SK-N-SH treated with all-trans-retinoic acid at 6 μM for 48 hours (cell line): ENCODE results near the gene ARHGDIB.

ENCODE experiments used
- ARNTL ChIP-seq: fragments of 450-650 bp; formaldehyde crosslinking; IDR thresholded peaks from 2 replicates; pipeline ENCODE4 v1.5.0; 2020; ENCODE audit warnings: low read depth, mild to moderate bottlenecking, moderate library complexity, borderline replicate concordance
- BACH2 ChIP-seq: fragments of 250-450 bp; sonication (Bioruptor Pico); IDR thresholded peaks from 2 replicates; pipeline ENCODE4 v1.9.0; 2021; ENCODE audit warnings: mild to moderate bottlenecking, borderline replicate concordance
- CREB5 ChIP-seq: fragments of 250-450 bp; sonication (Bioruptor Pico); IDR thresholded peaks from 2 replicates; pipeline ENCODE4 v1.5.1; 2020; ENCODE audit warnings: low read depth, mild to moderate bottlenecking, moderate library complexity
- CSDC2 ChIP-seq: fragments of 250-450 bp; sonication (Bioruptor Pico); IDR thresholded peaks from 2 replicates; pipeline ENCODE4 v1.5.0; 2020; ENCODE audit warnings: mild to moderate bottlenecking, moderate library complexity
- CSRNP3 ChIP-seq: fragments of 250-450 bp; sonication (Bioruptor Pico); IDR thresholded peaks from 2 replicates; pipeline ENCODE4 v1.5.1; 2021; ENCODE audit warnings: mild to moderate bottlenecking, moderate library complexity
- OSR1 ChIP-seq: fragments of 250-450 bp; sonication (Bioruptor Pico); IDR thresholded peaks from 2 replicates; pipeline ENCODE4 v1.8.0; 2022; ENCODE audit warnings: moderate library complexity, mild to moderate bottlenecking, inconsistent platforms
- RARB ChIP-seq: fragments of 250-450 bp; sonication (Bioruptor Pico); IDR thresholded peaks from 2 replicates; pipeline ENCODE4 v1.8.0; 2021; ENCODE audit warnings: mild to moderate bottlenecking, moderate library complexity
- TOX ChIP-seq: fragments of 250-450 bp; sonication (Bioruptor Pico); IDR thresholded peaks from 2 replicates; pipeline ENCODE4 v1.8.0; 2021; ENCODE audit warnings: mild to moderate bottlenecking, moderate library complexity, borderline replicate concordance
- ZFP3 ChIP-seq: fragments of 250-450 bp; sonication (Bioruptor Pico); IDR thresholded peaks from 2 replicates; pipeline ENCODE4 v1.5.0; 2020; ENCODE audit warnings: mild to moderate bottlenecking, moderate library complexity
- ZFP30 ChIP-seq: fragments of 450-650 bp; formaldehyde crosslinking; IDR thresholded peaks from 2 replicates; pipeline ENCODE4 v1.5.0; 2022; ENCODE audit warnings: mild to moderate bottlenecking, moderate library complexity
- ZNF565 ChIP-seq: fragments of 450-650 bp; formaldehyde crosslinking; conservative IDR thresholded peaks from 2 replicates; pipeline ENCODE4 v1.5.0; 2020; ENCODE audit warnings: low read depth, mild to moderate bottlenecking, moderate library complexity
- ZNF70 ChIP-seq: fragments of 450-650 bp; formaldehyde crosslinking; IDR thresholded peaks from 2 replicates; pipeline ENCODE4 v1.5.0; 2020; ENCODE audit warnings: mild to moderate bottlenecking, moderate library complexity
- TF ChIP-seq, protein P1 (sequence below): fragments of 250-450 bp; sonication (Bioruptor Pico); IDR thresholded peaks from 2 replicates; pipeline ENCODE4 v1.8.0; 2020; ENCODE audit warnings: mild to moderate bottlenecking, moderate library complexity, borderline replicate concordance
- TF ChIP-seq, protein P2 (sequence below): fragments of 250-450 bp; sonication (Bioruptor Pico); IDR thresholded peaks from 2 replicates; pipeline ENCODE4 v1.5.0; 2020; ENCODE audit warnings: mild to moderate bottlenecking, moderate library complexity

DNA sequence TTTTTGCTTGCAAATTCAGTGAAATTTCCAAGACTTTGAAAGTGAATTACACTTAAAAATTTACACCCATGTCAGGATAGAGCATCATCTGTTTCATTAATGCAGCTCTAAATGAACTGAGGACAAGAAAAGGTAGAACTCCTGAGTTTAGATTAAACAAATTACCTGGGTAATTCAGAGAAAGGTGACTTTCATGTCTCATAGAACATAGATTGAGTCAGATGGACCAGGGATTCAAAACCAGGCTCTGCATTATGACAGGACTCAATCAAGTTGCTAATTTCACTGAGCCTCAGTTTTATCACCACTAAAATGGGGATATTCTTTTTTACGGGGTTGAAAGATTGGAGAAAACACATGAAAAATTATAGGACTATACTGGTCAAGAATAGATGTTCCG is 4.5 kb downstream of the ARHGDIB start:
- TF ChIP-seq, protein P1, sequence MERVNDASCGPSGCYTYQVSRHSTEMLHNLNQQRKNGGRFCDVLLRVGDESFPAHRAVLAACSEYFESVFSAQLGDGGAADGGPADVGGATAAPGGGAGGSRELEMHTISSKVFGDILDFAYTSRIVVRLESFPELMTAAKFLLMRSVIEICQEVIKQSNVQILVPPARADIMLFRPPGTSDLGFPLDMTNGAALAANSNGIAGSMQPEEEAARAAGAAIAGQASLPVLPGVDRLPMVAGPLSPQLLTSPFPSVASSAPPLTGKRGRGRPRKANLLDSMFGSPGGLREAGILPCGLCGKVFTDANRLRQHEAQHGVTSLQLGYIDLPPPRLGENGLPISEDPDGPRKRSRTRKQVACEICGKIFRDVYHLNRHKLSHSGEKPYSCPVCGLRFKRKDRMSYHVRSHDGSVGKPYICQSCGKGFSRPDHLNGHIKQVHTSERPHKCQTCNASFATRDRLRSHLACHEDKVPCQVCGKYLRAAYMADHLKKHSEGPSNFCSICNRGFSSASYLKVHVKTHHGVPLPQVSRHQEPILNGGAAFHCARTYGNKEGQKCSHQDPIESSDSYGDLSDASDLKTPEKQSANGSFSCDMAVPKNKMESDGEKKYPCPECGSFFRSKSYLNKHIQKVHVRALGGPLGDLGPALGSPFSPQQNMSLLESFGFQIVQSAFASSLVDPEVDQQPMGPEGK (CRISPR knock-in tag), result no peak
- TF ChIP-seq TOX (CRISPR knock-in tag) (no peak), CSDC2 (CRISPR knock-in tag) (no peak), ZFP30 (no peak), OSR1 (no peak), CSRNP3 (no peak), CREB5 (CRISPR knock-in tag) (no peak), ZFP3 (CRISPR knock-in tag) (no peak), RARB (CRISPR knock-in tag) (no peak), ARNTL (no peak), ZNF70 (CRISPR knock-in tag) (no peak), ZNF565 (CRISPR knock-in tag) (no peak), BACH2 (CRISPR knock-in tag) (no peak)
- TF ChIP-seq, protein P2, sequence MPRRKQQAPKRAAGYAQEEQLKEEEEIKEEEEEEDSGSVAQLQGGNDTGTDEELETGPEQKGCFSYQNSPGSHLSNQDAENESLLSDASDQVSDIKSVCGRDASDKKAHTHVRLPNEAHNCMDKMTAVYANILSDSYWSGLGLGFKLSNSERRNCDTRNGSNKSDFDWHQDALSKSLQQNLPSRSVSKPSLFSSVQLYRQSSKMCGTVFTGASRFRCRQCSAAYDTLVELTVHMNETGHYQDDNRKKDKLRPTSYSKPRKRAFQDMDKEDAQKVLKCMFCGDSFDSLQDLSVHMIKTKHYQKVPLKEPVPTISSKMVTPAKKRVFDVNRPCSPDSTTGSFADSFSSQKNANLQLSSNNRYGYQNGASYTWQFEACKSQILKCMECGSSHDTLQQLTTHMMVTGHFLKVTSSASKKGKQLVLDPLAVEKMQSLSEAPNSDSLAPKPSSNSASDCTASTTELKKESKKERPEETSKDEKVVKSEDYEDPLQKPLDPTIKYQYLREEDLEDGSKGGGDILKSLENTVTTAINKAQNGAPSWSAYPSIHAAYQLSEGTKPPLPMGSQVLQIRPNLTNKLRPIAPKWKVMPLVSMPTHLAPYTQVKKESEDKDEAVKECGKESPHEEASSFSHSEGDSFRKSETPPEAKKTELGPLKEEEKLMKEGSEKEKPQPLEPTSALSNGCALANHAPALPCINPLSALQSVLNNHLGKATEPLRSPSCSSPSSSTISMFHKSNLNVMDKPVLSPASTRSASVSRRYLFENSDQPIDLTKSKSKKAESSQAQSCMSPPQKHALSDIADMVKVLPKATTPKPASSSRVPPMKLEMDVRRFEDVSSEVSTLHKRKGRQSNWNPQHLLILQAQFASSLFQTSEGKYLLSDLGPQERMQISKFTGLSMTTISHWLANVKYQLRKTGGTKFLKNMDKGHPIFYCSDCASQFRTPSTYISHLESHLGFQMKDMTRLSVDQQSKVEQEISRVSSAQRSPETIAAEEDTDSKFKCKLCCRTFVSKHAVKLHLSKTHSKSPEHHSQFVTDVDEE (CRISPR knock-in tag), result no peak
